NB4 (cell line): ENCODE measurements around the gene RALB.

ENCODE experiments used
- CTCF ChIP-seq: IDR thresholded peaks from one replicate; pipeline ENCODE4 v1.5.1; 2012; ENCODE audit warnings: low read depth, low read length
- MAX ChIP-seq: IDR thresholded peaks from 2 replicates; pipeline ENCODE4 v1.6.1; 2011; ENCODE audit warnings: low read depth, low read length
- MYC ChIP-seq: IDR thresholded peaks from 2 replicates; pipeline ENCODE4 v1.6.1; 2011; ENCODE audit warnings: low read depth, low read length
- POLR2A ChIP-seq: IDR thresholded peaks from 2 replicates; pipeline ENCODE4 v1.6.1; 2011; ENCODE audit warnings: mild to moderate bottlenecking; ENCODE audit not compliant: insufficient read length; ENCODE audit errors: extremely low read depth

- TF ChIP-seq CTCF, result no peak
- TF ChIP-seq POLR2A, result no peak
- TF ChIP-seq MAX, result no peak
- TF ChIP-seq MYC, result no peak
These were observed 90.4 kb downstream of the RALB start for GRCh38 chr2:120343100-120343432.
